Suppressor macrophage treated with lipopolysaccharide for 4 hours (primary cell): Measurements from ENCODE around the gene ZNF488.
"Not testable (repeated sequence)": the region's sequence is repeated elsewhere in the genome, so short reads cannot be mapped to it uniquely, and the experiment has no call there.

Source experiments
- DNase-seq: peaks from one replicate; pipeline ENCODE4 v3.0.0-alpha.2; 2020

The ZNF488 gene, protein sequence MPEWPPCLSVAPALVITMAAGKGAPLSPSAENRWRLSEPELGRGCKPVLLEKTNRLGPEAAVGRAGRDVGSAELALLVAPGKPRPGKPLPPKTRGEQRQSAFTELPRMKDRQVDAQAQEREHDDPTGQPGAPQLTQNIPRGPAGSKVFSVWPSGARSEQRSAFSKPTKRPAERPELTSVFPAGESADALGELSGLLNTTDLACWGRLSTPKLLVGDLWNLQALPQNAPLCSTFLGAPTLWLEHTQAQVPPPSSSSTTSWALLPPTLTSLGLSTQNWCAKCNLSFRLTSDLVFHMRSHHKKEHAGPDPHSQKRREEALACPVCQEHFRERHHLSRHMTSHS

GRCh38 chr10:47384148-47384921 is at the start of gene ZNF488:
TSS of gene ZNF488 (minus strand) at chr10:47384293. CDS start at chr10:47368829, 15,464 bp downstream.
- peak; percentile 74 for DNase-seq

- DNase-seq = no peak
Measured at GRCh38 chr10:47425813-47426419, 41.8 kb upstream of the ZNF488 start.

DNA sequence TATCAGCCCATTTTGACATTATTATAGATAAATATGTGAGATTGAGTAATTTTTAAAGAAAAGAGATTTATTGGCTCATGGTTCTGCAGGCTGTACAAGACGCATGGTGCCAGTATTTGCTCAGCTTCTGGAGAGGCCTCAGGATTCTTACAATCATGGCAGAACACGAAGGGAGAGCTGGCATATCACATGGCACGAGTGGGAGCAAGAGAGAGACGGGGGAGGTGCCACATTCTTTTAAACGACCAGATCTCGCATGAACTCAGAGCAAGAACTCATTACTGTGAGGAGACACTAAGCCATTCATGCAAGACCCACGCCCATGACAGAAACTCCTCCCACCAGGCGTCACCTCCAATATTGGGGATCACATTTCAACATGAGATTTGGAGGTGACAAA is 40.1 kb upstream of the ZNF488 start:
- DNase-seq = no peak

- no peak for DNase-seq
Measured at GRCh38 chr10:47423476-47423875, 39.4 kb upstream of the ZNF488 start.

GRCh38 chr10:47421057-47421952 is 37.2 kb upstream of the ZNF488 start:
- DNase-seq = no peak

GRCh38 chr10:47420305-47421056 is 36.4 kb upstream of the ZNF488 start:
- DNase-seq = no peak

GRCh38 chr10:47419421-47419820 is 35.3 kb upstream of the ZNF488 start:
- DNase-seq = no peak

DNA sequence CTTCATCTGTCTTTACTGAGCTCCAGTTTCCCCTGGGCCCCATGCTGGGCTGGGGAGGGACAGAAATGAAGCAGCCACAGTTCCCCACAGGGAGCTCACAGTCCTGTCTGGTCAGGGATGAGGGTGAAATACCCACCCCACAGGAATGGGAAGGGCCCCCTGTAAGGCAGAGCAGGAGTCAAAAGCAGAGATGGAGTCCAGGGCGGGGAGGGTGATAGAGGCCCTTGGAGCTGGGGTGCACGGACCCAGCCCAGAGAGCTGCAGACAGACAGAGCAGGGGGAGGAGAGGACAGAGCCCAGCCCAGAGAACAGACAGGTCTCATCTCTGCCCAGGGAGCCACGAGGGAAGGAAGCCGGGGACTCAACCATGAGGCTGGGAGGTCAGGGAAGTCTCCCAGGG is 34.9 kb upstream of the ZNF488 start:
- no peak for DNase-seq

DNA sequence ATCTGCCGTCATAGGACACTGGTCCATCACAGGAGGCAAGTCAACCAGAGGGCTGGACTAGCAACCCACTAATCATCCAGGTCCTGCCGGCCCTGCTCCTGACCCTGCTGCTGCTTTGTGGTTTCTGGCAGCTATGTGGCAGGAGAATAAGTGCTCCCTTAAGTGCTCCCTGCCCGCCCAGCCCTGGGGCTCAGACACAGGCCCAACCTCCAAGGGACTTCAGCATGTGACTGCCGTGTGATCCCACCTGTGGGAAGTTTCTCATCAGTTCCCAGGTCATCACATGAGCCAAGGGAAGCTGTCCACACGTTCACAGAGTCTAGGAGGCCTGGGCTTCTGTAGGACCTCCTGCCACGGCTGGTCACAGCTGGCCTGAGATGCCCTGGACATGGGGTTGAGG is 34.2 kb upstream of the ZNF488 start:
- no peak for DNase-seq

DNA sequence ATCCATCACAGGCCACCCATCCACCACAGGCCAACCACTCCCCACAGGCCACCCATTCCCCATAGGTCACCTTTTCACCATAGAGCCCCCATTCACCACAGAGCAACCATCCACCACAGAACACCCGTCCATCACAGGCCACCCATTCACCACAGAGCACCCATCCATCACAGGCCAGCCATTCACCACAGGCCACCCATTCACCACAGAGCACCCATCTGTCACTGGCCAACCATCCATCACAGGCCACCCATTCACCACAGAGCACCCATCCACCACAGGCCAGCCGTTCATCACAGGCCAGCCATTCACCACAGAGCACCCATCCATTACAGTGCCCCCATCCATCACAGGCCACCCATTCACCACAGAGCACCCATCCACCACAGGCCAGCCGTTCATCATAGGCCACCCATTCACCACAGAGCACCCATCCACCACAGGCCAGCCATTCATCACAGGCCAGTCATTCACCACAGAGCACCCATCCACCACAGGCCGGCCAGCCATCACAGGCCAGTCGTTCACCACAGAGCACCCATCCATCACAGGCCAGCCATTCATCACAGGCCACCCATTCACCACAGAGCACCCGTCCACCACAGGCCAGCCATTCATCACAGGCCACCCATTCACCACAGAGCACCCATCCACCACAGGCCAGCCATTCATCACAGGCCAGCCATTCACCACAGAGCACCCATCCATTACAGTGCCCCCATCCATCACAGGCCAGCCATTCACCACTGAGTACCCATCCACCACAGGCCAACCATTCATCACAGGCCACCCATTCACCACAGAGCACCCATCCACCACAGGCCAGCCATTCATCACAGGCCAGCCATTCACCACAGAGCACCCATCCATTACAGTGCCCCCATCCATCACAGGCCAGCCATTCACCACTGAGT is 32.5 kb upstream of the ZNF488 start:
- DNase-seq = not testable (repeated sequence)

DNA sequence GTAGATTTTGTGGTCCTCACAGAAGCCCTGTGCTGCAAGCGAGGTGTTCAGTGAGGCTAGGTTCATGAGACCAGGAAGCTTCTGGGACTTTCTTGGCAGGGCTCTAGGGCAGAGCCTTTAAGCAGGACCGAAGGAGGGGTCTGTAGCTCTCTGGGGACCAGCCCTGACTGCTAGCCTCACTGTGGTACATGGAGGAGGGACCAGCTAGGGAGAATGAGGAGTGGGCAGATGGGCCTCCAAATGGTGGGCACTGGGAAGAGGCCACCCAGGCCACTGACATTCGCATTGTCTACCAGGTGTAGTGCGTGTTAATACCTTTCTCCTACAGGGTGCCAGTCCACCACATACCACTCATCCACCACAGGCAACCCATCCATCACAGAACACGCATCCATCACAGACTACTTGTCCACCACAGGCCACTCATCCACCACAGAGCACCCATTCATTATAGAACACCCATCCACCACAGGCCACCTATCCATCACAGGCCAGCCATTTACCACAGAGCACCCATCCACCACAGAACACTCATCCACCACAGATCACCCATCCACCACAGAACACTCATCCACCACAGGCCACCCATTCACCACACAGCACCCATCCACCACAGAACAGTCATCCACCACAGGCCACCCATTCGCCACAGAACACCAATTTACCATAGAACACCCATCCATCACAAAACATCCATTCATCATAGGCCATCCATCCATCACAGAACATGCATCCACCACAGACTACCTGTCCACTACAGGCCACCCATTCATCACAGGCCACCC is 31.6 kb upstream of the ZNF488 start:
- DNase-seq = no peak

DNA sequence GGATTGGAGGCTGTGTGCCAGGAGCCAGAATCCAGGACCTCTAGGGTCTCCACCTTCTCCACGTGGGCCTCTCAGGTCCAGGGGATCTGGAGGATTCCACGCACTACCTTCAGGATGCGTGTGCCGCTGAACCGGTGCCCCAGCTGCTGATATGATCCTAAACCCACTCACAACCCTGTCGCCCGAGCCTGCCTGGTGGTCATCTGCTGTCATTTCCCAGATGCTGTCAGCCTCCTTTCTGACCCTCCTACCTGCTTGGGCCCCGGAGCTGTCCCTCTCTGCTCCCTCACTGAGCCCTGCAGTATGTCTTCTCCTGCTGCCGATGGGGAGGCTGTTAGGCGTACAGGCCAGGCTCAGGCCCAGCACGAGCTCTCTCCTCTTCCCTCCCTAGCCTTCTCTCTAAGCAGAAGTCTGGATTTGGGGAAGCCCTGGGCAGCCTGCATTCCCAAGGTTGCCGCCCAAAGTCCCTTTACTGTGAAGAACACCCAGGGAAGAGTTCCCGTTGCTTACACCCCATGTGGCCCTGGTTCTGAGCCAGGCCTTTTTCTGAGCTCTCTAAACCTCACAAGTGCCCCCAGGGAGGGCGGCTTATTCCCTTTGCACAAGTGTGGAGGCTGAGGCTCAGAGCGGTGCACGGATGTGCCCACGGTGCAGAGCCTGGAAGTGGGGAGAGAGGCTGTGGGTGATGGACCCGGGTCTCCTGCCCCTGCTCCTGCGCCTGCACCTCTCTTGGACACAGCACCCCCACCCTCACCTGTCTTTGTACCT is 30.8 kb upstream of the ZNF488 start:
- DNase-seq = no peak

- no peak for DNase-seq
Measured at GRCh38 chr10:47414227-47414592, 30.1 kb upstream of the ZNF488 start.

GRCh38 chr10:47413531-47414226 is 29.6 kb upstream of the ZNF488 start:
- no peak for DNase-seq

DNA sequence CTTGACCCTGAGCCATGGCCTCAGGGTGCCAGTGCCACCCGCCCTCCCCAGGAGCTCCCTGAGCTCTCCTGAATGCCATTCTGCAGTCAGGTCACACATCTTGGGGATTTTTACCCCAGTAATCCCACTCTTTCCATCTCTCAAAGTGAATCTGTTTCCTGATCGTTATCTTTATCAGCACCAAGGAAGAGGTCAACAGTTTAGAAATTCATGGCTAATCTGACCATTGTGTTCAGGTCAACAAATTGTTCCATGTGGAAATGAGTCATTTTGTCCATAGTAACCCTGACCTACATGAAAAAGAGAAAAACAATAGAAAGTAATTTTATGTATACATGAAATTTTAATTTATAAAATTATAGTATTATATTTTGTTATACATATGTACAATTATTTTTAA is 28.8 kb upstream of the ZNF488 start:
- DNase-seq = no peak

DNA sequence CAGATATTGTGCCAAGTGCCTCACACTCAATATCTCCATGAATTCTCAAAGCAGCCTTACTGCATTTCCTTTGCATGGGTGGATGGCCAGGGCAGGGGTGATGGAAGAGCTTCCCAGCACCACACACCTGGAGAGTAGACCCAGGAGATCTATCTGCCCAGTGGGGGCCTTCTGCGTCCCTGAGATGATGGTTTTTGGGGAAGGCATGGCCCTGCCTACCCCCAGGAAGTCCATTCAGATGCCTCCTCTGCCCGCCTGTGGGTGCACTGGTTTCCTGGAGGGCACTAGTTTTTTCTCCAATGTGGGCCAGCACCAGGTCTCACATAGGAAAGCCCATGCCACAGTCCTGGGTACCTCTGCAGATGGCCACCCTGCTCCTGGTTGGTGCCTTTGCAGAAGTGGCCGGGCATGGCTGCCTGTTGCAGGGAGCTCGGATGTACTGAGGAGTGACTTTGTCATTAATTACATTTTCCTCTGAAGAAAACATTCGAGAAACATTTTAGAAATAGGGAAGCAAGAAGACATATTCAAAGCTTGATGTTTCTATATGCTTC is 28.2 kb upstream of the ZNF488 start:
- no peak for DNase-seq

DNA sequence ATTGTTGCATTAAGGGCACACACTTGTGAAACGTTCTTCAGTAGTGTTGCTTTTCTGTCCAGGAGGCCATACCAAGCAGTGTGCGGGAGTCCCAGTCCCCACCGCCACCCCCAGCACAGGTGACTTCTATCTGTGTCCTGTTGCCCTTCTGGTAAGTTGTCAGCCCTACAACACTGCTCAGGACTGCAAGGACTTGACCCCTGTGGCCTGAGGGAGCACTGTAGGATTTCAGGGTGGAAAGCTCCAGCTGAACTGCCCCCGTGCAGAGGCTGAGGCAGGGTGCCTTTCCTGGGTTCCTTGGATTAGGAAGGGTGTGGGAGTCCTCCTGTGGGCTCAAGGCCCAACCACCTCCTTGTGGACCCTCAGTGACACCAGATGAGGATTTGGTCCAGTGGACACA is 26.8 kb upstream of the ZNF488 start:
- no peak for DNase-seq

DNA sequence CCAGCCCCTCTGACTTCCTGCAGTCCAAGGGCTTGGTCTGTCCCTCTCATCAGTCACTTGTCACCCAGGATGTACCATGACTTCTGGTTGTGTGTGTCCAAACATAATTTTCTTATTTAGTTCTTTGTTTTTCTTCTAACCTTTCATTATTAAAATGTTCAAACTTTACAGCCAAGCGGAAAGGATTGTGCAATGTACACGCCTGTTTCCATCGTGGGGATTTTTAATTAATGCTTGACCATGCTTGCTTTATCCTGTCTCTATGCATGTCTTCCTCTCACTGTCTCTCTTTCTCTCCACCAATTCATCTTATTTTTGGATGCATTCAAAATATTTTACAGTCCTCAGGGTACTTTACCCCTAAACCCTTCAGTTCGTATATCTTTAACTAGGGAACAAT is 26.2 kb upstream of the ZNF488 start:
- no peak for DNase-seq
